GM23338 (cell line): Measurements from ENCODE around the gene AKAP13. TPM values are rescaled to one million over a fixed set of nuclear protein-coding genes. Genes with fewer than 3 reads are reported as not detected.

Experiments used
- ATAC-seq: fragments of 200-7000 bp; cut with Tn5 transposase; 3 replicates; pipeline ENCODE4 v1.9.1; 2020
- DNase-seq: peaks from one replicate; pipeline ENCODE4 v3.0.0-alpha.2; 2015; ENCODE audit warnings: low spot score
- H2AFZ ChIP-seq: fragments of 200-600 bp; sonication (generic); 2 replicates; pipeline ENCODE4 v1.8.0; 2016; ENCODE audit warnings: antibody characterized with exemption, mild to moderate bottlenecking, moderate library complexity
- H3F3A ChIP-seq: fragments of 200-600 bp; sonication (generic); replicated peaks from 2 replicates; pipeline ENCODE4 v1.8.0; 2017; ENCODE audit warnings: antibody characterized with exemption, mixed run types, low read depth
- H3K27ac ChIP-seq: fragments of 200-600 bp; sonication (generic); 2 replicates; pipeline ENCODE4 v1.6.1; 2016; ENCODE audit warnings: low read depth
- H3K27me3 ChIP-seq: fragments of 200-600 bp; sonication (generic); 2 replicates; pipeline ENCODE4 v1.8.0; 2016; ENCODE audit warnings: mild to moderate bottlenecking, mixed run types, moderate library complexity; ENCODE audit not compliant: insufficient read depth
- H3K36me3 ChIP-seq: fragments of 200-600 bp; sonication (generic); 2 replicates; pipeline ENCODE4 v1.8.0; 2016; ENCODE audit warnings: mild to moderate bottlenecking; ENCODE audit not compliant: insufficient read depth
- H3K4me1 ChIP-seq: fragments of 200-600 bp; sonication (generic); 2 replicates; pipeline ENCODE4 v1.8.0; 2016; ENCODE audit warnings: mild to moderate bottlenecking, moderate library complexity; ENCODE audit not compliant: insufficient read depth
- H3K4me2 ChIP-seq: fragments of 200-600 bp; sonication (generic); 2 replicates; pipeline ENCODE4 v1.7.1; 2017; ENCODE audit warnings: mixed run types
- H3K4me3 ChIP-seq: fragments of 200-600 bp; sonication (generic); 2 replicates; pipeline ENCODE4 v1.6.1; 2016; ENCODE audit warnings: mixed run types
- H3K79me2 ChIP-seq: fragments of 200-600 bp; sonication (generic); replicated peaks from 2 replicates; pipeline ENCODE4 v1.8.0; 2017; ENCODE audit warnings: mild to moderate bottlenecking; ENCODE audit not compliant: insufficient read depth
- H3K9me2 ChIP-seq: fragments of 200-600 bp; sonication (generic); 2 replicates; pipeline ENCODE4 v1.8.0; 2017; ENCODE audit not compliant: insufficient read depth
- H4K20me1 ChIP-seq: fragments of 200-600 bp; sonication (generic); replicated peaks from 2 replicates; pipeline ENCODE4 v1.8.0; 2017; ENCODE audit warnings: mild to moderate bottlenecking; ENCODE audit not compliant: insufficient read depth
- H3K27ac Mint-ChIP-seq: 2 replicates; pipeline ENCODE4 v1.8.0; 2020; ENCODE audit warnings: inconsistent platforms, mild to moderate bottlenecking, moderate library complexity, mixed read lengths
- H3K27me3 Mint-ChIP-seq: 3 replicates; pipeline ENCODE4 v1.8.0; 2022; ENCODE audit warnings: low read depth, mild to moderate bottlenecking, moderate library complexity, mixed read lengths, inconsistent platforms; ENCODE audit not compliant: insufficient read depth, poor library complexity
- H3K36me3 Mint-ChIP-seq: 3 replicates; pipeline ENCODE4 v1.8.0; 2021; ENCODE audit warnings: low read depth, mild to moderate bottlenecking, inconsistent platforms, moderate library complexity, mixed read lengths
- H3K4me1 Mint-ChIP-seq: 3 replicates; pipeline ENCODE4 v1.8.0; 2020; ENCODE audit warnings: mild to moderate bottlenecking, inconsistent platforms, mixed read lengths
- H3K4me3 Mint-ChIP-seq: 3 replicates; pipeline ENCODE4 v1.8.0; 2021; ENCODE audit warnings: moderate library complexity, mild to moderate bottlenecking, inconsistent platforms, mixed read lengths
- H3K9me3 Mint-ChIP-seq: 3 replicates; pipeline ENCODE4 v1.8.0; 2020; ENCODE audit warnings: moderate library complexity, mild to moderate bottlenecking, inconsistent platforms, mixed read lengths
- CREB1 ChIP-seq: fragments of 250-450 bp; sonication (Bioruptor Pico); IDR thresholded peaks from 2 replicates; pipeline ENCODE4 v1.5.0; 2020; ENCODE audit warnings: low read depth, mild to moderate bottlenecking, moderate library complexity
- CTCF ChIP-seq, 2 experiments: fragments of 200-600 bp in 1 of 2; sonication (generic) in 1 of 2; conservative IDR thresholded peaks; 2 replicates each; pipeline versions ENCODE4 v1.5.1 to v1.6.1; 2016 to 2017; ENCODE audit warnings: antibody characterized with exemption in 2 of 2, low read depth in 2 of 2, mild to moderate bottlenecking in 2 of 2, moderate library complexity in 1 of 2
- EZH2 ChIP-seq: fragments of 200-600 bp; sonication (generic); IDR thresholded peaks from one replicate; pipeline ENCODE4 v1.8.0; 2017; ENCODE audit warnings: antibody characterized with exemption, mild to moderate bottlenecking, low read depth; ENCODE audit not compliant: unreplicated experiment
- EZH2phosphoT487 ChIP-seq: fragments of 200-600 bp; sonication (generic); IDR thresholded peaks from one replicate; pipeline ENCODE4 v1.8.1; 2018; ENCODE audit warnings: antibody characterized with exemption; ENCODE audit not compliant: unreplicated experiment
- JUNB ChIP-seq: IDR thresholded peaks from one replicate; pipeline ENCODE4 v1.6.1; 2016; ENCODE audit warnings: antibody characterized with exemption; ENCODE audit not compliant: unreplicated experiment
- NANOG ChIP-seq: IDR thresholded peaks from 2 replicates; pipeline ENCODE4 v1.6.1; 2016; ENCODE audit warnings: antibody characterized with exemption, borderline replicate concordance
- POLR2AphosphoS5 ChIP-seq: IDR thresholded peaks from 2 replicates; pipeline ENCODE4 v1.6.1; 2016; ENCODE audit warnings: antibody characterized with exemption, low read depth
- STAT1 ChIP-seq: IDR thresholded peaks from one replicate; pipeline ENCODE4 v1.6.1; 2016; ENCODE audit warnings: antibody characterized with exemption; ENCODE audit not compliant: unreplicated experiment
- ZNF114 ChIP-seq: fragments of 250-450 bp; sonication (Bioruptor Pico); IDR thresholded peaks from 2 replicates; pipeline ENCODE4 v1.5.0; 2020; ENCODE audit warnings: mild to moderate bottlenecking, moderate library complexity
- ZNF331 ChIP-seq: fragments of 250-450 bp; sonication (Bioruptor Pico); IDR thresholded peaks from 2 replicates; pipeline ENCODE4 v1.5.0; 2020; ENCODE audit warnings: low read depth, mild to moderate bottlenecking, moderate library complexity
- ZNF462 ChIP-seq: fragments of 250-450 bp; sonication (Bioruptor Pico); IDR thresholded peaks from 2 replicates; pipeline ENCODE4 v1.5.0; 2020; ENCODE audit warnings: mild to moderate bottlenecking, moderate library complexity
- polyA plus RNA-seq: library from polyadenylated mRNA; unstranded; fragments of >200 nt; fragmentation: Nextera tagmentation; extraction: Ambion mirVana; gene quantifications from 2 replicates; pipeline ENCODE4 v1.2.1, GENCODE V29; 2016
- total RNA-seq: library from RNA; depleted of rRNA; stranded (reverse); fragments of >200 nt; shearing (Covaris generic); gene quantifications from 2 replicates; pipeline ENCODE4 v1.2.3, GENCODE V29; 2014
- TF ChIP-seq, protein P1 (sequence below): IDR thresholded peaks from 2 replicates; pipeline ENCODE4 v1.6.1; 2016; ENCODE audit warnings: antibody characterized with exemption
- TF ChIP-seq, protein P2 (sequence below): IDR thresholded peaks from one replicate; pipeline ENCODE4 v1.6.1; 2018; ENCODE audit warnings: antibody characterized with exemption; ENCODE audit not compliant: unreplicated experiment

AKAP13 gene
- total and polyA plus RNA-seq, 2 experiments from 2014 or later, result 46.2 to 60.7 TPM

GRCh38 chr15:85331655-85332285 lies 48.6 kb upstream of the AKAP13 start:
- Mint-ChIP-seq H3K36me3 (no peaks in the 10 kb centered on the region), H3K27ac (no peak overlapping the region), H3K4me3 (no peak overlapping the region), H3K9me3 (no peaks in the 10 kb centered on the region), H3K27me3 (peaks cover 2% of the 10 kb centered on the region), H3K4me1 (peaks cover 21% of the 10 kb centered on the region)
- Histone ChIP-seq H3K4me1 (peaks cover 4% of the 10 kb centered on the region; the same call in 1 of the 2 replicates), H3K4me2 (no peak overlapping the region), H3K79me2 (no peaks in the 10 kb centered on the region), H3K9me2 (no peaks in the 10 kb centered on the region), H4K20me1 (no peaks in the 10 kb centered on the region), H3K27ac (no peak overlapping the region), H2AFZ (peak overlapping the region; percentile 61), H3K4me3 (no peak overlapping the region), H3K27me3 (no peaks in the 10 kb centered on the region), H3K36me3 (no peaks in the 10 kb centered on the region), H3F3A (no peaks in the 10 kb centered on the region)
- DNase-seq (no peak), ATAC-seq (no peak)
- no peak for TF ChIP-seq EZH2phosphoT487
- no peak for TF ChIP-seq JUNB
- TF ChIP-seq POLR2AphosphoS5, result no peak
- TF ChIP-seq ZNF331 (CRISPR knock-in tag), result no peak
- TF ChIP-seq CREB1 (CRISPR knock-in tag), result no peak
- TF ChIP-seq, protein P1, sequence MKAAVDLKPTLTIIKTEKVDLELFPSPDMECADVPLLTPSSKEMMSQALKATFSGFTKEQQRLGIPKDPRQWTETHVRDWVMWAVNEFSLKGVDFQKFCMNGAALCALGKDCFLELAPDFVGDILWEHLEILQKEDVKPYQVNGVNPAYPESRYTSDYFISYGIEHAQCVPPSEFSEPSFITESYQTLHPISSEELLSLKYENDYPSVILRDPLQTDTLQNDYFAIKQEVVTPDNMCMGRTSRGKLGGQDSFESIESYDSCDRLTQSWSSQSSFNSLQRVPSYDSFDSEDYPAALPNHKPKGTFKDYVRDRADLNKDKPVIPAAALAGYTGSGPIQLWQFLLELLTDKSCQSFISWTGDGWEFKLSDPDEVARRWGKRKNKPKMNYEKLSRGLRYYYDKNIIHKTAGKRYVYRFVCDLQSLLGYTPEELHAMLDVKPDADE, result no peak
- no peak for TF ChIP-seq CTCF (conservative IDR thresholded peaks at IDR 0.05; ENCODE audit: low read depth in 2 of 2)
- TF ChIP-seq EZH2, result no peak
- no peak for TF ChIP-seq NANOG
- no peak for TF ChIP-seq STAT1
- TF ChIP-seq, protein P2, sequence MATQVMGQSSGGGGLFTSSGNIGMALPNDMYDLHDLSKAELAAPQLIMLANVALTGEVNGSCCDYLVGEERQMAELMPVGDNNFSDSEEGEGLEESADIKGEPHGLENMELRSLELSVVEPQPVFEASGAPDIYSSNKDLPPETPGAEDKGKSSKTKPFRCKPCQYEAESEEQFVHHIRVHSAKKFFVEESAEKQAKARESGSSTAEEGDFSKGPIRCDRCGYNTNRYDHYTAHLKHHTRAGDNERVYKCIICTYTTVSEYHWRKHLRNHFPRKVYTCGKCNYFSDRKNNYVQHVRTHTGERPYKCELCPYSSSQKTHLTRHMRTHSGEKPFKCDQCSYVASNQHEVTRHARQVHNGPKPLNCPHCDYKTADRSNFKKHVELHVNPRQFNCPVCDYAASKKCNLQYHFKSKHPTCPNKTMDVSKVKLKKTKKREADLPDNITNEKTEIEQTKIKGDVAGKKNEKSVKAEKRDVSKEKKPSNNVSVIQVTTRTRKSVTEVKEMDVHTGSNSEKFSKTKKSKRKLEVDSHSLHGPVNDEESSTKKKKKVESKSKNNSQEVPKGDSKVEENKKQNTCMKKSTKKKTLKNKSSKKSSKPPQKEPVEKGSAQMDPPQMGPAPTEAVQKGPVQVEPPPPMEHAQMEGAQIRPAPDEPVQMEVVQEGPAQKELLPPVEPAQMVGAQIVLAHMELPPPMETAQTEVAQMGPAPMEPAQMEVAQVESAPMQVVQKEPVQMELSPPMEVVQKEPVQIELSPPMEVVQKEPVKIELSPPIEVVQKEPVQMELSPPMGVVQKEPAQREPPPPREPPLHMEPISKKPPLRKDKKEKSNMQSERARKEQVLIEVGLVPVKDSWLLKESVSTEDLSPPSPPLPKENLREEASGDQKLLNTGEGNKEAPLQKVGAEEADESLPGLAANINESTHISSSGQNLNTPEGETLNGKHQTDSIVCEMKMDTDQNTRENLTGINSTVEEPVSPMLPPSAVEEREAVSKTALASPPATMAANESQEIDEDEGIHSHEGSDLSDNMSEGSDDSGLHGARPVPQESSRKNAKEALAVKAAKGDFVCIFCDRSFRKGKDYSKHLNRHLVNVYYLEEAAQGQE, result no peak
- no peak for TF ChIP-seq ZNF462 (CRISPR knock-in tag)
- TF ChIP-seq ZNF114 (CRISPR knock-in tag), result no peak
